NT2/D1 (cell line): ENCODE measurements around the gene TAGLN3.

Source experiments
- DNase-seq: peaks from one replicate; pipeline ENCODE4 v3.0.0-alpha.2; 2011; ENCODE audit warnings: low read depth, low spot score
- H3K27me3 ChIP-seq: 2 replicates; pipeline ENCODE4 v1.6.0; 2011; ENCODE audit warnings: mild to moderate bottlenecking; ENCODE audit not compliant: insufficient read length, insufficient read depth
- H3K36me3 ChIP-seq: 2 replicates; pipeline ENCODE4 v1.6.1; 2011; ENCODE audit warnings: mild to moderate bottlenecking, low read length, mixed read lengths; ENCODE audit not compliant: insufficient read depth, insufficient read length
- H3K4me1 ChIP-seq: 2 replicates; pipeline ENCODE4 v1.5.1; 2011; ENCODE audit not compliant: insufficient read depth, insufficient read length
- H3K4me3 ChIP-seq: 2 replicates; pipeline ENCODE4 v1.5.1; 2011; ENCODE audit warnings: low read depth; ENCODE audit not compliant: insufficient read length
- H3K9ac ChIP-seq: 2 replicates; pipeline ENCODE4 v1.6.0; 2011; ENCODE audit warnings: low read depth; ENCODE audit not compliant: insufficient read length
- H3K9me3 ChIP-seq: 2 replicates; pipeline ENCODE4 v1.5.1; 2011; ENCODE audit warnings: mild to moderate bottlenecking, low read length; ENCODE audit not compliant: insufficient read depth
- SUZ12 ChIP-seq: IDR thresholded peaks from 2 replicates; pipeline ENCODE4 v1.6.1; 2011; ENCODE audit not compliant: insufficient read length, insufficient read depth; ENCODE audit errors: extremely low read depth
- YY1 ChIP-seq: IDR thresholded peaks from 2 replicates; pipeline ENCODE4 v1.6.1; 2011; ENCODE audit not compliant: insufficient read length, insufficient read depth
- ZNF274 ChIP-seq: IDR thresholded peaks from 2 replicates; pipeline ENCODE4 v1.6.1; 2011; ENCODE audit warnings: mild to moderate bottlenecking, low read depth, low read length

TAGLN3 gene

GRCh38 chr3:112041321-112041720, 42.6 kb downstream of the TAGLN3 start:
- H3K4me1 ChIP-seq = no peaks in the 10 kb centered on the region
- DNase-seq = no peak
- TF ChIP-seq ZNF274 (no peak), YY1 (no peak), SUZ12 (no peak)
- H3K27me3 ChIP-seq = no peaks in the 10 kb centered on the region
- H3K9ac ChIP-seq = no peak overlapping the region
- 0 out of 2 replicates have a peak, but pooled peaks cover 5% of the 10 kb centered on the region for H3K9me3 ChIP-seq
- H3K36me3 ChIP-seq = no peaks in the 10 kb centered on the region
- H3K4me3 ChIP-seq = no peak overlapping the region

GRCh38 chr3:112042842-112043280, 44.1 kb downstream of the TAGLN3 start:
- no peak for DNase-seq
- TF ChIP-seq SUZ12 (no peak), YY1 (no peak), ZNF274 (no peak)
- no peak overlapping the region for H3K9ac ChIP-seq
- no peaks in the 10 kb centered on the region for H3K27me3 ChIP-seq
- H3K4me1 ChIP-seq = no peaks in the 10 kb centered on the region
- no peaks in the 10 kb centered on the region for H3K9me3 ChIP-seq
- H3K4me3 ChIP-seq = no peak overlapping the region
- H3K36me3 ChIP-seq = no peaks in the 10 kb centered on the region

- H3K9me3 ChIP-seq = no peaks in the 10 kb centered on the region
- no peak overlapping the region for H3K4me3 ChIP-seq
- no peaks in the 10 kb centered on the region for H3K27me3 ChIP-seq
- TF ChIP-seq ZNF274 (no peak), SUZ12 (no peak), YY1 (no peak)
- no peaks in the 10 kb centered on the region for H3K4me1 ChIP-seq
- H3K36me3 ChIP-seq = no peaks in the 10 kb centered on the region
- H3K9ac ChIP-seq = no peak overlapping the region
- peak; percentile 36 for DNase-seq
Observed at GRCh38 chr3:112043621-112044201, 45.0 kb downstream of the TAGLN3 start.

GRCh38 chr3:112046599-112046998, 47.9 kb downstream of the TAGLN3 start:
- Histone ChIP-seq H3K9me3 (no peaks in the 10 kb centered on the region), H3K9ac (no peak overlapping the region), H3K4me1 (no peaks in the 10 kb centered on the region), H3K27me3 (no peaks in the 10 kb centered on the region), H3K4me3 (no peak overlapping the region), H3K36me3 (no peaks in the 10 kb centered on the region)
- TF ChIP-seq ZNF274 (no peak), YY1 (no peak), SUZ12 (no peak)
- no peak for DNase-seq

GRCh38 chr3:112047264-112047663, 48.5 kb downstream of the TAGLN3 start:
- no peaks in the 10 kb centered on the region for H3K27me3 ChIP-seq
- no peak overlapping the region for H3K4me3 ChIP-seq
- TF ChIP-seq ZNF274 (no peak), SUZ12 (no peak), YY1 (no peak)
- H3K4me1 ChIP-seq = no peaks in the 10 kb centered on the region
- no peak for DNase-seq
- no peaks in the 10 kb centered on the region for H3K9me3 ChIP-seq
- no peaks in the 10 kb centered on the region for H3K36me3 ChIP-seq
- no peak overlapping the region for H3K9ac ChIP-seq

- no peaks in the 10 kb centered on the region for H3K4me1 ChIP-seq
- H3K9me3 ChIP-seq = no peaks in the 10 kb centered on the region
- DNase-seq = no peak
- no peak for TF ChIP-seq YY1
- no peak for TF ChIP-seq ZNF274
- TF ChIP-seq SUZ12 = no peak
- H3K4me3 ChIP-seq = no peak overlapping the region
- H3K9ac ChIP-seq = no peak overlapping the region
- no peaks in the 10 kb centered on the region for H3K27me3 ChIP-seq
- no peaks in the 10 kb centered on the region for H3K36me3 ChIP-seq
Observed at GRCh38 chr3:112048911-112049310, 50.2 kb downstream of the TAGLN3 start.

GRCh38 chr3:112053229-112053628, 54.5 kb downstream of the TAGLN3 start:
- H3K9me3 ChIP-seq = no peaks in the 10 kb centered on the region
- no peak for DNase-seq
- no peak overlapping the region for H3K9ac ChIP-seq
- H3K4me1 ChIP-seq = no peaks in the 10 kb centered on the region
- no peaks in the 10 kb centered on the region for H3K36me3 ChIP-seq
- no peak overlapping the region for H3K4me3 ChIP-seq
- TF ChIP-seq ZNF274 = no peak
- TF ChIP-seq YY1 = no peak
- no peak for TF ChIP-seq SUZ12
- no peaks in the 10 kb centered on the region for H3K27me3 ChIP-seq

- Histone ChIP-seq H3K27me3 (no peaks in the 10 kb centered on the region), H3K4me3 (no peak overlapping the region), H3K9me3 (no peaks in the 10 kb centered on the region), H3K36me3 (no peaks in the 10 kb centered on the region), H3K9ac (no peak overlapping the region), H3K4me1 (no peaks in the 10 kb centered on the region)
- no peak for DNase-seq
- no peak for TF ChIP-seq ZNF274
- TF ChIP-seq YY1 = no peak
- no peak for TF ChIP-seq SUZ12
Observed at GRCh38 chr3:112056451-112056929, 57.8 kb downstream of the TAGLN3 start.
